ENCODE measurements around the gene ATXN1.

GRCh38 chr6:16649890-16650289 is 111.4 kb downstream of the ATXN1 start:
- TF ChIP-seq GATA2 (IDR thresholded peaks at IDR 0.05; ENCODE audit: low read depth, low read length) = no peak
- TF ChIP-seq GATA3 (IDR thresholded peaks at IDR 0.05; ENCODE audit: low read depth, low read length) = no peak
